AG04450 (cell line): ENCODE results near the gene L1CAM. TPM values are rescaled to one million over a fixed set of nuclear protein-coding genes. Genes with fewer than 3 reads are reported as not detected.

Experiments
- CTCF ChIA-PET: fragments of 300-600, 350-600 bp; formaldehyde crosslinking; extraction: SDS; loops from one replicate; lab custom pipeline; 2022; ENCODE audit warnings: antibody characterized with exemption, inconsistent platforms; lab: Charles Lee
- POLR2A ChIA-PET: fragments of 350-600 bp; formaldehyde crosslinking; extraction: SDS; loops from one replicate; lab custom pipeline; 2021; ENCODE audit warnings: antibody characterized with exemption, inconsistent platforms; lab: Yijun Ruan, JAX
- DNase-seq: peaks from one replicate; pipeline ENCODE4 v3.0.0-alpha.2; 2011; ENCODE audit warnings: low read depth, low spot score
- H3K27ac ChIP-seq: one replicate; pipeline ENCODE4 v1.5.1; 2012; ENCODE audit warnings: low read depth, low read length, control low read depth
- H3K27me3 ChIP-seq: one replicate; pipeline ENCODE4 v1.6.0; 2012; ENCODE audit warnings: low read length; ENCODE audit not compliant: control insufficient read depth, insufficient read depth
- H3K4me3 ChIP-seq: 2 replicates; pipeline ENCODE4 v1.5.1; 2011; ENCODE audit warnings: mild to moderate bottlenecking, low read depth, low read length, control low read depth
- H3K9me3 ChIP-seq: 2 replicates; pipeline ENCODE4 v1.5.1; 2012; ENCODE audit warnings: low read length; ENCODE audit not compliant: control insufficient read depth, insufficient read depth
- polyA plus RNA-seq: library from polyadenylated mRNA; depleted of rRNA; stranded (reverse); fragments of >200 nt; gene quantifications from 2 replicates; pipeline ENCODE4 v1.2.3, GENCODE V29; 2011
- TF ChIP-seq, protein P1 (sequence below): IDR thresholded peaks from 2 replicates; pipeline ENCODE4 v1.5.1; 2011; ENCODE audit warnings: low read depth, low read length, control low read depth, inconsistent platforms

The L1CAM gene
- polyA plus RNA-seq, 1 experiment, result 0.10 TPM

DNA sequence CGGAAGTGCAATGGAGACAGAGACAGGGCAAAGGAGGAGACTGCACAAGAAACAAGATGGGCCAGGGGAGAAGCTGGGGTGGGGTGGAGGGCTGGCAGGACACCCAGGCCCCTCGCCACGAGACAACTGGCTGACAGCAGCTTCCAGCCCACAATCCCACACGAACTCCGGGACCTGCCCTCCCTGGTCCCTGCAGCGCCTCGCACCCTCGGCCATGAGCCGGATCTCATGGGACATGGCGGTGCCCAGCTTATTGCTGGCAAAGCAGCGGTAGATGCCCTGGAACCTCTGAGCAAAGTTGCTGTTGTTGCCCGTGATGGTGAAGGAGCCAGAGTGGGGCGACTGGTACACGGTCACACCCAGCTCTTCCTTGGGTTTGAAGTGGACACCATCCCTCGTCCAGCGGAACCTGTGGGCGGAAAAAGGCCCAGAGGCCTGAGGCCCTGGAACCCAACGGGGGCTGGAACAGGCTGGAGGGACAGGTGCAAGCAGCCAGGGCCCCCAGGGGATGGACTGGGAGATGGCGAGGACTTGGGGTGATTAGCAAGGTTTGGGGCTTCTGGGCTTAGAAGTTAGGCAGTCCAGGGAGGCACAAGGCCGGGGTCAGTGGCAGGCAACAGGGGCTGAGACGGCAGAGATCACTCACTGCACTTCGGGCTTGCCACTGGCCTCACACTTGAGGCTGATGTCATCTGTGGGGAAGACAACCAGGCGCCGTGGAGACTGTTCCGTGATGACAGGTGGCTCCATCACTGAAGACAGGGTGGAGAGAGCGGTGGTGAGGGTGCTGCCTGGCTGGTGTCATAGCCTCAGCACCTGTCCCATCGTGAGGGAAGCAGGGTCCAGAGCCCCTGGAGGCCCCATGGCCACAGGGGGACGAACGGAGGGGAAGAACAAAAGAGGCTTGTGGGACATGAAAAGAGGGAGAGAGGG is 13.8 kb downstream of the L1CAM start:
- H3K27me3 ChIP-seq, result peaks cover 2% of the 10 kb centered on the region
- ChIA-PET POLR2A (no interaction called here), CTCF (no interaction called here)
- H3K9me3 ChIP-seq, result no peaks in the 10 kb centered on the region
- TF ChIP-seq, protein P1, sequence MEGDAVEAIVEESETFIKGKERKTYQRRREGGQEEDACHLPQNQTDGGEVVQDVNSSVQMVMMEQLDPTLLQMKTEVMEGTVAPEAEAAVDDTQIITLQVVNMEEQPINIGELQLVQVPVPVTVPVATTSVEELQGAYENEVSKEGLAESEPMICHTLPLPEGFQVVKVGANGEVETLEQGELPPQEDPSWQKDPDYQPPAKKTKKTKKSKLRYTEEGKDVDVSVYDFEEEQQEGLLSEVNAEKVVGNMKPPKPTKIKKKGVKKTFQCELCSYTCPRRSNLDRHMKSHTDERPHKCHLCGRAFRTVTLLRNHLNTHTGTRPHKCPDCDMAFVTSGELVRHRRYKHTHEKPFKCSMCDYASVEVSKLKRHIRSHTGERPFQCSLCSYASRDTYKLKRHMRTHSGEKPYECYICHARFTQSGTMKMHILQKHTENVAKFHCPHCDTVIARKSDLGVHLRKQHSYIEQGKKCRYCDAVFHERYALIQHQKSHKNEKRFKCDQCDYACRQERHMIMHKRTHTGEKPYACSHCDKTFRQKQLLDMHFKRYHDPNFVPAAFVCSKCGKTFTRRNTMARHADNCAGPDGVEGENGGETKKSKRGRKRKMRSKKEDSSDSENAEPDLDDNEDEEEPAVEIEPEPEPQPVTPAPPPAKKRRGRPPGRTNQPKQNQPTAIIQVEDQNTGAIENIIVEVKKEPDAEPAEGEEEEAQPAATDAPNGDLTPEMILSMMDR, result no peak
- H3K27ac ChIP-seq, result no peak overlapping the region
- no peak overlapping the region for H3K4me3 ChIP-seq
- DNase-seq, result no peak

DNA sequence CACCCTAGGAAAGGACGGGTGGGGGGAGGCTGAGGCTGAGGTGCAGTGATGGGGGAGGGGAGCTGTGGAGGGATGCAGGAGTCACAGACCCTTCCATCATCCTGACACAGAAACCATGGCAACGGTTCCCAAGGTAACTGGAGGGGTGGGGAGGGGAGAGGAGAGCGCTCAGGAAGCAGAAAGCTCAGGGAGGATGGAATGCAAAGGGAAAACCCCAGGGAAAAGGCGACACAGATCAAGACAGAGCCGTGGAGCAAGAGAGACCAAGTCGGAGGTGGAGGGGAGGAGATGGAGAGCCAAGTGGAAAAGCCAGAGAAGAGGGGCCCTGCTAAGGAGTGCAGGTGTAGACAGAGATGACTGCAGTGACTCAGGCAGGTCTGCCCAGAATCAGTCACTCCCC is 14.5 kb downstream of the L1CAM start:
- TF ChIP-seq, protein P1, result no peak
- H3K4me3 ChIP-seq, result no peak overlapping the region
- H3K27me3 ChIP-seq, result peaks cover 2% of the 10 kb centered on the region
- no peaks in the 10 kb centered on the region for H3K9me3 ChIP-seq
- DNase-seq, result no peak
- ChIA-PET POLR2A (no interaction called here), CTCF (no interaction called here)
- no peak overlapping the region for H3K27ac ChIP-seq

DNA sequence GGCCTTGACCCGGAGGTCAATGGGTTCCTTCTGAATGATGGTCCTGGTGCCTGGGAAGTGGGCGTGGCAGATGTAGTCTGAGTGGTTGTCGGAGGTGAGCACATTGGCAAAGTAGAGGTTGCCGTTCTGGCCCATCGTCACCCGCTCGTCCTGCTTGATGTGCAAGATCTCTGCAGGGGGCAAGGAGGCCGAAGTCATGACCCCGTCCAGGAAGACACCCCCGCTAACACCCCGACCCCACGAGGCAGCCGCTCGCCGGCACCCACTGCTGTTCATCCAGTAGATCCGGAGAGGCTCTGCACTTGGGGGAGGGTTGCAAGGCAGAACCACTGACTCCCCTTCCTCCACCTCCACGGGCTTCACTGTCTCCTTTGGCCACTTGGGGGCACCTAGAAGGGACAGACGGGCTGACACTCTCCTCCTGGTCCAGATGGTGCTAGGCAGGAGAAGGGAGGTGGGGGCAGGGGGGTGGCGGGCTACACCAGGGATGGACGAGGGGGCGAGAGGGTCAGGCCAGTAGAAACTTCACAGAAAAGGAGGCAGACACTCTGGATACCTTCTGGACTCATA is 15.1 kb downstream of the L1CAM start:
- TF ChIP-seq, protein P1, result no peak
- no peak overlapping the region for H3K27ac ChIP-seq
- H3K9me3 ChIP-seq, result no peaks in the 10 kb centered on the region
- CTCF ChIA-PET, result no interaction called here
- DNase-seq, result no peak
- peaks cover 2% of the 10 kb centered on the region for H3K27me3 ChIP-seq
- POLR2A ChIA-PET, result no interaction called here
- no peak overlapping the region for H3K4me3 ChIP-seq

DNA sequence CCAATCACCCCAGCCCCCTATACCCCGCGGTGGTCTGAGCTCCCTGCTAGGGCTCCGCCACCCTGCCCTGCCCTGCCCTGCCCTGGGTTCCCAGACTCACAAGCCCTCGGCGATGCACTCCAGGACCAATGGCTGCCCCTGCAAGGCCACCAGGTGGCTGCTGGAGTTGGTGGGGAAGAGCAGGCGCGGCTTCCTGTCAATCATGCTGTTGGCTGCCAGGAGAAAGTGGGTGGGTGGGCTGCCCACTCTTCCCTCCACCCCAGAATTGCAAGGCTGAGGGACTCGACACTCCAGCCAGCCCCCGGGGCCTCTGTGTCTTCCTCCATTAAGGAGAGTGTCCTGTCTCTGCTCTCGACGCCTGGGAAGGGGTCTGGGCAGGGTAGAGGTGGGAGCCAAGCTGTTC is 15.7 kb downstream of the L1CAM start:
- TF ChIP-seq, protein P1, result no peak
- Histone ChIP-seq H3K27me3 (peaks cover 2% of the 10 kb centered on the region), H3K4me3 (no peak overlapping the region), H3K9me3 (no peaks in the 10 kb centered on the region), H3K27ac (no peak overlapping the region)
- DNase-seq, result no peak
- ChIA-PET POLR2A (no interaction called here), CTCF (no interaction called here)
